Measurements from ENCODE around the gene SELENOH. TPM values are rescaled to one million over a fixed set of nuclear protein-coding genes. Genes with fewer than 3 reads are reported as not detected.

Gene SELENOH
- total and polyA plus RNA-seq, 2 of the 8 experiments (the other 6 are each of a cell fraction or from before 2014, with no cell fraction given), result 243 to 264 TPM

DNA sequence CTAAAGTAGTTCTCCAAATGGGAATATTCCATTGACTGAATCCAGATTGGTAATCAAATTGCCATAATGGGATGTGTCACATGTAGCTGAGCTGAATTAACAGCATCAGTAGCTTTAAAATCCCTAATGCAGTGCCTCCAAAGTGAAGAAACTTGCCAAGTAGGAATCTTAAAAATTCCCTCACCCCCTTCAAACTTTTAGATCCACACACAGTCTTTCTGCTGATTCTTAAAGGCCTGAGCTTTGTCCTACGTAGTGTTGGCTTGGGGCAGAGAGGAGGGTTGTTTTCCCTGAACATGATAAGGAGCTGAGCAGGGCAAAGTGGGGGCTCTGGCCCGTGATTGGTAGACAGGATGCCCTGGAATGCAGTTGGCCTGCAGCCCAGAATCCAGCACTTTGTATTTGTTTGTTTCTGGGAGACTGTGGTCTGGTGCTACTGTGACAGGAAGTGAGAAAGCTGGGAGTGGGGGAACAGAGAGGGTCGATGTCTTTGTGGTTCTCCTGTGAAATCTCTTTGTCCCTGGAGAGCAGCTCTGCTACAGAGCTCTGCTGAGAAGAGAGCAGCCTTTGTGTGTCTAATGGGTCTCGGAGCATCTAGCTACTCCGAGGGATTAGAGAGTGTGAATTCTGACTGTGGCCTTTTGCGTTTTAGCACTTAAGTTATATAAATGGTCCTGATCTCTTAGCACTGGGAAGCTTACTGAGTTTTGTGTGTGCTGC, 37.2 kb downstream of the SELENOH start (continued):
- TF ChIP-seq RBBP5 (IDR thresholded peaks at IDR 0.05; ENCODE audit: borderline replicate concordance, low read depth, low read length) (no peak; the same call in 1 of the 2 replicates), SP1 (IDR thresholded peaks at IDR 0.05; ENCODE audit: low read depth, low read length) (peak; percentile 73; the same call in 1 of the 2 replicates), TAF7 (optimal IDR thresholded peaks at IDR 0.05; ENCODE audit: borderline replicate concordance, low read depth, low read length) (peak; percentile 45), HDAC2 (IDR thresholded peaks at IDR 0.05; ENCODE audit: borderline replicate concordance in 1 of 2, low read depth in 2 of 2, low read length in 2 of 2) (0 out of 4 replicates have a peak, but pooled peaks of 1 of the 2 experiments have one; percentile 29), RAD21 (IDR thresholded peaks at IDR 0.05 in 1 of 2, conservative IDR thresholded peaks at IDR 0.05 in 1 of 2; ENCODE audit: low read depth in 2 of 2, low read length in 2 of 2) (peak in 1 of 2 experiments; percentile 0; a peak in 1 of 4 replicates), YY1 (IDR thresholded peaks at IDR 0.05; ENCODE audit: low read depth, low read length) (peak; percentile 39; the same call in 1 of the 2 replicates), ASH2L (IDR thresholded peaks at IDR 0.05; ENCODE audit: low read length) (peak; percentile 63), POLR2AphosphoS5 (IDR thresholded peaks at IDR 0.05; ENCODE audit: low read depth, low read length) (peak; percentile 70), HDAC6 (IDR thresholded peaks at IDR 0.05; ENCODE audit: low read depth, low read length) (no peak)
